ENCODE data around the gene MXI1.

MXI1 gene

DNA sequence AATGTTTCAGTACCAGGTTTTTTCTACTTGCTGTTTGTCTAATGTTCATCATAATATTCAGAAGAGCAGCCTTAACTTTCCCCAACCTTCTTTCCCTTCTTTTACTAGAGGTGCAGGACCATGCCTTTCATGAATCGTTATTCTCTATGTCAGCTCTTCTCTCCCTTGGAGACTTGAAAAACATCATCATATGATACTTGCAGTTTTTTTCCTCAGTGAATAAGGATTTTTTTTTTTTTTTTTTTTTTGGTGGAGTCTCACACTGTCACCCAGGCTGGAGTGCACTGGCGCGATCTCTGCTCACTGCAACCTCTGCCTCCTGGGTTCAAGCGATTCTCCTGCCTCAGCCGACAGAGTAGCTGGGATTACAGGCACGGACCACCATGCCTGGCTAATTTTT, 67.2 kb downstream of the MXI1 start:
- no peak for DNase-seq (ENCODE audit: low read depth)

DNA sequence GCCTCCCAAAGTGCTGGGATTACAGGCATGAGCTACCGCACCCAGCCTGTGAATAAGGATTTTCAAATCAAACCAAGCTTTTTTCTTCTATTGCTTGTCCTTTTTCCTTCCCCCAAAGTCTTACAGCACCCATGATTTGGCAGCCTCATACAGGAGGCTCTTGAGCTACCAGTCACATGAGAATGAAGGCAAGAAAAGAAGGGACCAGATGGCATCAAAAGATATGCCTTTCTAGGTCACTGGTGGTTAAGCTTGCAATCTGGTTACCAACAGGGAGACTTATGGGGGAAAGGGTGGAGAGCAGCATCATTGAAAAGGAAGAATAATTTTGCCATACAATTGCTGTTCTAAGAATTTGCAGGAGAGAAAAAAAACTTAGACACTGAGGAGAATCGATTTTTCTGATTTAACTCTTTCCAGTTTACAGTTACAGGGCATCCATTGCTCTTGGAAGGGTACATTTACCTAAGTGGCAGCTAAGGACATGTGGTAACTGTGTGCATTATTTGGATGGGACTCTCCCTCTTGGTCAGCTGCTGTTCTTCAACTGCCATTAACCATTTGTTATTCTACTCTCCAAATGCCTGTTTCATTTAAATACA, 67.8 kb downstream of the MXI1 start:
- DNase-seq (ENCODE audit: low read depth), result no peak

DNA sequence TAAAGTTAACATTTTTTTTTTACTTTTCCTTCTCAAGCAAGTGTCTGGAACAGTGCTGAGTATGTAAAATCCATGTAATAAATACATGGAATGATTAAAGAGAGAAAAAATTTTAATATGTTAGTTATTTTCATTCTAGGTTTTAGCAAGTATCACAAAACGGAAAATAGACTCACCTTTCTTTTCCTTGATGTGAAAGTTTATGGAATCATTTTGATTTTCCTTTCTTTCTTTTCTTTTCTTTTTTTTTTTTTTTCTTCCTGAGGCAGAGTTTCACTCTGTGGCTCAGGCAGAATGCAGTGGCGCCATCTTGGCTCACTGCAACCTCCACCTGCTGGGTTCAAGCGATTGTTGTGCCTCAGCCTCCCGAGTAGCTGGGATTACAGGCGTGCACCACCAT, 69.2 kb downstream of the MXI1 start:
- no peak for DNase-seq (ENCODE audit: low read depth)

- DNase-seq (ENCODE audit: low read depth), result no peak
Observed at GRCh38 chr10:110277591-110277990, 70.2 kb downstream of the MXI1 start.

GRCh38 chr10:110278562-110279406, 71.4 kb downstream of the MXI1 start:
- DNase-seq (ENCODE audit: low read depth), result no peak

GRCh38 chr10:110279407-110279986, 72.1 kb downstream of the MXI1 start:
- DNase-seq (ENCODE audit: low read depth), result peak; percentile 23

GRCh38 chr10:110284262-110284661, 76.9 kb downstream of the MXI1 start:
- DNase-seq (ENCODE audit: low read depth), result no peak

DNA sequence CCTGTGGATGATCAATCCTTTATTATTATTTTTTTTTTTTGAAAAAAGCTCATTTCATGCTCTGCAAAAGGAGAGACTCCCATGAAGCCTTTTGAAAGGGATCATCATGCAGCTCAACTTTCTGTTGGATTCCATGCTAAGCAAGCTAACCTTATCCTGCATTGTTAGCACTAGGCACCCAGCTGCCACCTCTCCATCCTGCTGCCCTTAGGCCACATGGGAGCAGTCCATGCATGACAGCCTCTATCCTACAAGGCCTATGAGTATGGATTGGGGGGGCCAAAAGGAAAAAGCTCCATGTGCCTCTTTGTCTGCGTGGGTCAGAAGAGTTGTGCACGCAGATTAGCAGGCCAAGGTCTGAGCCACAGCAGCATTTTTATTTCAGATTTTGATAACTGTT, 78.1 kb downstream of the MXI1 start:
- no peak for DNase-seq (ENCODE audit: low read depth)

- DNase-seq (ENCODE audit: low read depth), result no peak
Observed at GRCh38 chr10:110286841-110287240, 79.4 kb downstream of the MXI1 start.

- DNase-seq (ENCODE audit: low read depth), result no peak
Observed at GRCh38 chr10:110296966-110297365, 89.6 kb downstream of the MXI1 start.

GRCh38 chr10:110300486-110300986, 93.1 kb downstream of the MXI1 start:
- no peak for DNase-seq (ENCODE audit: low read depth)

GRCh38 chr10:110303681-110304080, 96.3 kb downstream of the MXI1 start:
- DNase-seq (ENCODE audit: low read depth), result no peak

GRCh38 chr10:110304394-110304779, 97.0 kb downstream of the MXI1 start:
- no peak for DNase-seq (ENCODE audit: low read depth)

DNA sequence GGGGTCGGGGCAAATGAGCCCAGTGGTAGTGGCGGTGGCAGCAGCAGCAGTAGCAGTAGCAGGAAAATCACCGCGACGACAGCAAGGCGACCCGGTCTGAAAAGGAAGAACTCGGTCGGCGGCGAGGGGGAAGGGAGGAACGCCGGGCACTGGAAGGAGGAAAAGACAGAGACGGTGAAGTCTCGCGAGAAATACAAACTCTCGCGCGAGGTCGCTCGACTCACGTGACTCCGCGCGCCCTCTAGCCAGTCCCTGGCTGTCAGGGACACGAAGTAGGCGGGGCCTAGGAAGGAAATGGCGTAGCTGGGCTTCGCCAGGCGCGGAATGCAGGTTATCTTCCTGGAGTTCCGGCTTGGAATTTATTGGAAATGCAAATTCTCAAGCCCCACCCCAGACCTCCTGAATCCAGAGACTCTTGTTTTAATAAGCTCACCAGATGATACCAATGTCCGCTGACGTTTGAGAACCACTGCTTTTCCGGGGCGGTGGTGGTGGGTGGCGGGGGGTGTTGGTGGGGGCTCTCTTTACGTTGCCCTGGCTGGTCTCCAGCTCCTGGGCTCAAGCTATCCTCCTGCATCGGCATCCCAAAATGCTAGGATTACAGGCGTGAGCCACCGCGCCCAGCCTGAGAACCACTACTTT, 97.5 kb downstream of the MXI1 start, which contains the start of gene SMNDC1:
TSS of gene SMNDC1 (minus strand) at position 141 of the 642 bp plus-strand sequence. CDS start 1,333 bp downstream, outside the sequence.
- DNase-seq (ENCODE audit: low read depth), result peak; percentile 96

DNA sequence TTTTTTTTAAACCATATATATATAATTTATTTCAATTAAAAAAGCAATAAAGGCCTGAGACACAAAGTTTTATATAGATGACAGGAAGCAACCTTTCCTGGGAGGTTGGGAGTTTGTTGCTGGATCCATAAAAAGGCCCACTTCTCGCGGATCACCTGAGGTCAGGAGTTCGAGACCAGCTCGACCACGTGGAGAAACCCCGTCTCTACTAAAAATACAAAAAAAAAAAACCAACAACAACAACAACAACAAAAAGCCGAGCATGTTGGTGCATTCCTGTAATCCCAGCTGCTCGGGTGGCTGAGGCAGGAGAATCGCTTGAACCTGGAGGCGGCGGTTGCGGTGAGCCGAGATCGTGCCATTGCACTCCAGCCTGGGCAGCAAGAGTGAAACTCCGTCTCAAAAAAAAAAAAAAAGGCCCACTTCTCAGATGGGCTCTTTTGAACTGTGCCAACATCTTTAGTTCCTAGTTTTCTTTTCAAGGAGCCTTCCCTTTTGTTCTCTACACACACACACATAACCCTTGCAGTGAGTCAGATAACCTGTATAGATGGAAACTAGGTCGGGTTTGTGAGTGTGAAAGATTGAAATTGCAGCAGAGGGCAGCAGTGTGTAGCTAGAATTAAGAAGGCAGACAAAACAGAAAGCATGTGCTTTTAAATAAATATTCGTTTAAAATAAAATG, 98.5 kb downstream of the MXI1 start:
- DNase-seq (ENCODE audit: low read depth), result peak; percentile 12

DNA sequence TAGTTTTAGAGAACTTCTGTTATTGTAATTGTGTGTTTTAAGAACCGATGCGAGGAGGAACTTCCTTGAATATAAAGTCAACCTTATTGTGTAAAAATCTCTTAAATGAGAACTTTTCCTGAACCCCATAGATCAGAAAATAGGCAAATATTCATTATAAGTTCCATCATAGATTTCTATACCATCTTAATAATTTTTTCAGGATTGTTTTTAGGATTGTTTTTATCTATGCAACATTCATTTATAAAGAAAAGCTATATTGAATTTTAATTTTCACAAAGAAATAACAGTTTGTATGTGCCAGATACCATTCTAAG, 99.0 kb downstream of the MXI1 start:
- DNase-seq (ENCODE audit: low read depth), result no peak

GRCh38 chr10:110307805-110308204, 100.4 kb downstream of the MXI1 start:
- no peak for DNase-seq (ENCODE audit: low read depth)

- DNase-seq (ENCODE audit: low read depth), result no peak
Observed at GRCh38 chr10:110310741-110311140, 103.3 kb downstream of the MXI1 start.

GRCh38 chr10:110311357-110311949, 104.0 kb downstream of the MXI1 start:
- DNase-seq (ENCODE audit: low read depth), result peak; percentile 21

DNA sequence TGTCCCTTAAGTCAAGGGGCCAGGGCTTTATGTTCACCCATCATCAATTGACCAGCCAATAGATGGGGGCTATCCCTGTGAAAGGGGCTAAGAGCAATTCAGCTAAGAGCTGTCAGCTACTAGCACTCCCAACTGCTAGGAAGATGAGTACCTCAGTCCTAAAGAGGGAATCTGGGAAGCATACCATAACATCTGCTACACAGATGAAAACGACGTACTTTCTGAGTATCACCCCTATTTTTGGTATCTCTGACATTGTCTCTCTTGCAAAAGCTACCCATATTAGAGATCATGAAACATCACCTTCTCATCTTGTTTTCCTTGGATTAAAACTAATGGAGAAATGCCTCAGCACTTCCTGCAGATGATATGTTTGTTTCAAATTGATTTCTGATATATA, 104.8 kb downstream of the MXI1 start:
- no peak for DNase-seq (ENCODE audit: low read depth)

- DNase-seq (ENCODE audit: low read depth), result no peak
Observed at GRCh38 chr10:110313674-110314073, 106.3 kb downstream of the MXI1 start.
